ENCODE results near the gene IFRD1. TPM values are rescaled to one million over a fixed set of nuclear protein-coding genes. Genes with fewer than 3 reads are reported as not detected.

IFRD1 gene
- total and polyA plus RNA-seq, 12 donors: 17.5 to 94.6 (median 30.3) TPM

DNA sequence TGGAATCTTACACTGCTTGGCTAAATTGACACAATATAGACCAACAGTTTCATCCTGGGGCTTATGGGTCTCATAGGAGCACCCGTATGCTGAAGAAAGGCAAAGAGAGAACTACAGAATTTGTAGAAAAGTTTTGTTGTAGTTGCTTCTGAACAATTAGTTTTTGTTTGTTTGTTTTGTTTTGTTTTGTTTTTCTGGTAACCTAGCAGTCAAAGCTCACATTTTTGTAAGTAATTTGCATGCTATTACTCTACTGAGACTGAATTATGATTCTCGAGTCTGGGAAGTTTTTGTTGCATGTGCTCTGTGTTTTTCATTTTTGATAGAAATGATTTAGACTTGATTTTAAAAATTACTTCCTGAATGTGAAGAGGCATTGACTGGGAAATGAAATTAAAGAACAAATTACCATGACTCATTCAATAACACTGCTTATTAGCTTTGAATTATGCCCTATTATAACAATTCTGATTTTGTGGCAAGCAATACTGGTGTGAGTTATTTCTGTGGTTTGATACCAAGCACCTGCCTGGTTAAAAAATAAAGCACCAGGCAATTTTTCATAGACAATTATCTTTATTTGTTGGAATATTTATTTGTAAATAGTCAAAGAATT is 31.0 kb downstream of the IFRD1 start:
- peaks cover 3 to 48% (median 21%) of the 10 kb centered on the region in 9 donors for H3K4me1 ChIP-seq
- peak overlapping the region; percentile 1 to 88 (median 82) for H3K27ac ChIP-seq
- H3K27me3 ChIP-seq: no peaks in the 10 kb centered on the region
- H3K9me3 ChIP-seq: no peaks in the 10 kb centered on the region
- ATAC-seq (no peak), DNase-seq (no peak)
- peaks cover 0 to 26% (median 10%) of the 10 kb centered on the region in 9 donors for H3K36me3 ChIP-seq
- WGBS, 2 donors: 72 to 77% methylated on average over 2 of the region's 2 CpGs
- no peak for TF ChIP-seq CTCF (IDR thresholded peaks at IDR 0.05)
- intact Hi-C loops (cut with DNase I): no loop called here
- peak overlapping the region in 4 of 10 donors; percentile 13 to 34 (median 20) for H3K4me3 ChIP-seq

- Histone ChIP-seq H3K36me3 (peaks cover 0 to 17% (median 2%) of the 10 kb centered on the region in 9 donors), H3K4me3 (peak overlapping the region in 4 of 10 donors; percentile 13 to 34 (median 20)), H3K27me3 (no peaks in the 10 kb centered on the region), H3K4me1 (peaks cover 3 to 48% (median 21%) of the 10 kb centered on the region in 9 donors), H3K27ac (peak overlapping the region; percentile 6 to 88 (median 82)), H3K9me3 (no peaks in the 10 kb centered on the region)
- TF ChIP-seq CTCF (IDR thresholded peaks at IDR 0.05): no peak
- DNase-seq (peak in 1 of 2 donors; percentile 61), ATAC-seq (peak; percentile 64 to 89 (median 86))
- WGBS, 2 donors: 56 to 62% methylated on average over 3 of the region's 3 CpGs
- intact Hi-C loops (cut with DNase I): loop anchor here in 1 of 10 donors (2.0 kb wide), 1 partner anchor 31 kb away; the partner anchor contains the start of gene IFRD1
Observed at GRCh38 chr7:112481833-112482670, 31.8 kb downstream of the IFRD1 start.

GRCh38 chr7:112484671-112485167 is 34.5 kb downstream of the IFRD1 start:
- 34 to 39% methylated on average over 4 of the region's 4 CpGs for WGBS, 2 donors
- no peak for TF ChIP-seq CTCF (IDR thresholded peaks at IDR 0.05)
- Histone ChIP-seq H3K36me3 (peaks cover 0 to 2% (median 0%) of the 10 kb centered on the region in 9 donors), H3K9me3 (no peaks in the 10 kb centered on the region), H3K4me1 (peaks cover 3 to 48% (median 21%) of the 10 kb centered on the region in 9 donors), H3K27me3 (no peaks in the 10 kb centered on the region), H3K4me3 (no peak overlapping the region), H3K27ac (peak overlapping the region; percentile 11 to 88 (median 68))
- DNase-seq: peak in 1 of 2 donors; percentile 45
- intact Hi-C loops (cut with DNase I): no loop called here
- peak in 7 of 8 donors; percentile 48 to 75 (median 57) for ATAC-seq

DNA sequence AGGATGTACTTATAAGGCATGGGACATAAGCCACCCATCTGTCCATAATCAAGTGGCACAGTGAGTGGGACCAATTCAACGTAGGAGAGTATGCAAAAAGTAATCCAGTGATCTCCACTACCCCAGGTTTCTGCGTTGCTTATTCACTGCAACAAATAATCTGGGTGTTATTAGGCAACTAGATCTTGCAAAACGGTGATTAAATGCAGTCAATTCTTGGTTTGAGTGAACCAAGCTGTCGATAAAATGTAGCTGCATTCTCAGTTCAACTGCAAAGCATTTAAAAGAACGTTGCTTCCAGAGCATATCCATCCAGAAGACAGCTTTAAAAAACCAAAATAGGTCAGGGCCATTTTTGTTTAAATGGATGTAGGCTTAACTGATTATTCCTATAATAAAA is 35.5 kb downstream of the IFRD1 start:
- Histone ChIP-seq H3K27me3 (no peaks in the 10 kb centered on the region), H3K27ac (no peak overlapping the region), H3K4me1 (peaks cover 3 to 44% (median 20%) of the 10 kb centered on the region in 9 donors), H3K9me3 (no peaks in the 10 kb centered on the region), H3K4me3 (no peak overlapping the region), H3K36me3 (peaks cover 0 to 10% (median 0%) of the 10 kb centered on the region in 9 donors)
- 75 to 82% methylated on average over 5 of the region's 5 CpGs for WGBS, 2 donors
- DNase-seq (no peak), ATAC-seq (no peak)
- intact Hi-C loops (cut with DNase I): no loop called here
- no peak for TF ChIP-seq CTCF (IDR thresholded peaks at IDR 0.05)
